BJ (cell line): ENCODE measurements around the gene TPD52L1. TPM values are rescaled to one million over a fixed set of nuclear protein-coding genes. Genes with fewer than 3 reads are reported as not detected.

Experiments
- CTCF ChIA-PET: fragments of 350-600 bp; formaldehyde crosslinking; extraction: SDS; loops from one replicate; lab custom pipeline; 2021; ENCODE audit warnings: antibody characterized with exemption, inconsistent platforms; lab: Yijun Ruan, JAX
- POLR2A ChIA-PET: fragments of 300-600 bp; sonication (Branson Sonifier 250); formaldehyde crosslinking; extraction: SDS; loops from one replicate; lab custom pipeline; 2021; ENCODE audit warnings: antibody characterized with exemption; lab: Charles Lee
- DNase-seq: peaks from one replicate; pipeline ENCODE4 v3.0.0-alpha.2; 2011; ENCODE audit warnings: low read depth
- H3K27me3 ChIP-seq: 2 replicates; pipeline ENCODE4 v1.6.0; 2011; ENCODE audit warnings: low read length; ENCODE audit not compliant: control insufficient read depth, insufficient read depth
- H3K36me3 ChIP-seq: 2 replicates; pipeline ENCODE4 v1.5.1; 2011; ENCODE audit warnings: low read length; ENCODE audit not compliant: control insufficient read depth, insufficient read depth
- H3K4me3 ChIP-seq: 2 replicates; pipeline ENCODE4 v1.5.1; 2011; ENCODE audit warnings: low read depth, mild to moderate bottlenecking, control low read depth, low read length
- polyA plus RNA-seq: library from polyadenylated mRNA; depleted of rRNA; stranded (reverse); fragments of >200 nt; gene quantifications from 2 replicates; pipeline ENCODE4 v1.2.3, GENCODE V29; 2011
- TF ChIP-seq, protein P1 (sequence below): IDR thresholded peaks from 2 replicates; pipeline ENCODE4 v1.5.1; 2011; ENCODE audit warnings: low read depth, mild to moderate bottlenecking, control low read depth, inconsistent platforms, low read length, moderate library complexity; ENCODE audit not compliant: insufficient read depth

TPD52L1 gene
- polyA plus RNA-seq, 1 experiment = 163 TPM

DNA sequence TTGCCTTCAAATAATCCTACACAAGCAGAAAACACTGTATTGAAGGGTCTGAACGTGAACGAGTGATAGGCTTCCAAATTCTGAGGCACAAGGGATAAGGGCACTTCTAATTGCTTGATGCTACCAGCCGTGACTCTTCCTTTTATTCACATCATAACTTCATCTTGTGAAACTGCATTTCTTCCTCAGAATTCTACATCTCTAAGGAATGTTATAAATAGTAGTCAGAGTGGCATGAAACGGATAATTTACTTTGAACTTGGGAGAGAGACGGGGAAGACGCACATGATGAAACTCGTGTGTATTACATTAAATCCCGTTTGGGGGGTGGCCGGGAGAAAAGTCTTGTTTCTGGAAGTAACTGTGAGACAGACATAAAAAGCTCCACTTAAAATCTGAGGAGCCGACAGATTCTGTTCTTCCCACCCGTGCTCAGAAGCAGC lies 147.4 kb downstream of the TPD52L1 start:
- Histone ChIP-seq H3K4me3 (peak overlapping the region; percentile 73), H3K27me3 (0 out of 2 replicates have a peak, but pooled peaks cover 4% of the 10 kb centered on the region), H3K36me3 (peaks cover 4% of the 10 kb centered on the region)
- POLR2A ChIA-PET = interaction anchor here (0.6 kb wide), 1 partner anchor 333 kb away, joined by 4 read pairs; no protein-coding TSS in a partner anchor
- TF ChIP-seq, protein P1, sequence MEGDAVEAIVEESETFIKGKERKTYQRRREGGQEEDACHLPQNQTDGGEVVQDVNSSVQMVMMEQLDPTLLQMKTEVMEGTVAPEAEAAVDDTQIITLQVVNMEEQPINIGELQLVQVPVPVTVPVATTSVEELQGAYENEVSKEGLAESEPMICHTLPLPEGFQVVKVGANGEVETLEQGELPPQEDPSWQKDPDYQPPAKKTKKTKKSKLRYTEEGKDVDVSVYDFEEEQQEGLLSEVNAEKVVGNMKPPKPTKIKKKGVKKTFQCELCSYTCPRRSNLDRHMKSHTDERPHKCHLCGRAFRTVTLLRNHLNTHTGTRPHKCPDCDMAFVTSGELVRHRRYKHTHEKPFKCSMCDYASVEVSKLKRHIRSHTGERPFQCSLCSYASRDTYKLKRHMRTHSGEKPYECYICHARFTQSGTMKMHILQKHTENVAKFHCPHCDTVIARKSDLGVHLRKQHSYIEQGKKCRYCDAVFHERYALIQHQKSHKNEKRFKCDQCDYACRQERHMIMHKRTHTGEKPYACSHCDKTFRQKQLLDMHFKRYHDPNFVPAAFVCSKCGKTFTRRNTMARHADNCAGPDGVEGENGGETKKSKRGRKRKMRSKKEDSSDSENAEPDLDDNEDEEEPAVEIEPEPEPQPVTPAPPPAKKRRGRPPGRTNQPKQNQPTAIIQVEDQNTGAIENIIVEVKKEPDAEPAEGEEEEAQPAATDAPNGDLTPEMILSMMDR = no peak
- CTCF ChIA-PET = interaction anchor here (0.6 to 1.4 kb wide), 6 partner anchors 9 to 187 kb away, joined by 3 to 7 read pairs (median 4); partner anchors contain the start of gene TPD52L1
- no peak for DNase-seq

DNA sequence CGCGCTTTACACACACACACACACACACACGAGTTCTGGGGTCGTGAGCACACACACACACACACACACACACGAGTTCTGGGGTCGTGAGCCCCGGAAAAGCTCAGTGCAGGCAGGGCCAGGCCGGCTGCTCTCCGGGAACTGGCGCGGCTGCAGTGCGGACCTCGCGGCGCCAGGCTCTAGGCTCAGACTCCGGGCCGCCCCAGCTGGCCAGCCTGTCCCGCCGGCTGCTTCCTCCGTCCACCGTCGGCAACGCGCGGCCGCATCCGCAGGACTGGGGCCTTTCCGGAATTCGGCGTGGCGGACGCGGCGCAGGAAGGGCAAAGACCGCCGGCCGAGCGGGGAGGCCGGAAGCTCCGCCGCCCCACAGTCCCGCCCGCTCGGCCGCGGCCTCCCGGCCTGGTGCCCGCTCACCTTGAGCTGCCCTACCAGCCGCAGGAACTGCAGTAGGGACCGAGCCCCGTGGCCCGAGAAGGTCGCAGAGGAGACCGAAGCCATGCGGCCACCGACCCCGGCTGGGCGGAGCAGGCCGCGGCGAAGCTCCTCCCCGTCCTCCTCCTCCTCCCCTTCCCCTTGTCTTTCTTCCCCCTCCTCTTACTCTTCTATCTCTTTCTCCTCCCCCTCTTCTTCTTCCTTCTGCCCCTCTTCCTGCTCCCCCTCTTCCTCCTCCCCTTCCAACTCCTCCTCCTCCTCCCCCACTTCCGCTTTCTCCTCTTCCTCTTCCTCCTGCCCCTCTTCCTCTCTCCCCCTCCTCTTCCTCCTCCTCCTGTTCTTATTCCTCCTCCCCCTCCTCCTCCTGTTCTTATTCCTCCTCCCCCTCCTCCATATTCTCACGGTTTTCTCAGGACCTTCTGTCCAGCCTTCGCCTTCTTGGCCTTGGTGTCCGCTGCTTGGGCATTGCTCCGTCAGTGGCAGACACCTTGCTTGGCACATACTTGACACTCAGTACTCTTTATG lies 148.1 kb downstream of the TPD52L1 start, which contains the start of gene HDDC2:
Gene HDDC2, minus strand, starts transcription at position 533 of the 957 bp plus-strand sequence. Its CDS starts 35 bp downstream, at position 498.
- Histone ChIP-seq H3K36me3 (peaks cover 3% of the 10 kb centered on the region), H3K4me3 (peak within 1 kb of the TSS; percentile 73), H3K27me3 (0 out of 2 replicates have a peak, but pooled peaks cover 4% of the 10 kb centered on the region)
- ChIA-PET POLR2A (interaction anchor here (0.6 kb wide), 2 partner anchors 334 to 571 kb away, joined by 4 to 5 read pairs; no protein-coding TSS in a partner anchor), CTCF (interaction anchor here (0.6 to 1.4 kb wide), 9 partner anchors 9 to 578 kb away, joined by 3 to 7 read pairs (median 4); partner anchors contain the start of gene TPD52L1)
- TF ChIP-seq, protein P1 = no peak
- no peak for DNase-seq

DNA sequence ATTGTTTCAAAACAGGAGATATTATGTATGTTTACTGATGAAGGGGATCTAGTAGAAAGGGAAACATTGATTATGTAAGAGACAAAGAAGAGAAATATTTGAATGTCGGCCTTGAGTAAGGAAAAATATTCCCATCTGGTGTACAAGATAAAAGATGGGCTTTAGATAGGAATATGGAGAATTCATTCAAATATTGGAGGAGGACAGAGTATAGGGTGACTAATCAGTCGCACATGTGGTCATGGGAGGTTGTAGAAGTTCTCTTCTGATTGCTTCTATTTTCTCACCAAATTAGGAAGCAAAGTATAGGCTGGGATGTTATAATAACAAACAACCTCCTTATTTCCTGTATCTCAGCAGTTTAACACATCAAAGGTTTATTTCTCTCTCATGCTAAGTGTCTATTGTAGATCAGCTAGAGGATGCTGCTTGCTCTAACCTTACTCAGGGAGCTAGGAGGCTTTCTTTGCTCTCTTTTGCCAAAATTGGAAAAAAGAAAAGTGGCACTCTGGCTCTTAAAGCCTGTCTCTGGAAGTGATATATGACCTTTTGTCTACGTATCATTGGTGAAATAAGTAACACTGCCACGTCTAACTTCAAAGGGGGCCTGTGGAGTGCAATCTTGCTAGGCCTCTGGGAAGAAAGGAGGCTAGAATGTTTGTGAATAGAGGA lies 149.4 kb downstream of the TPD52L1 start:
- peaks cover 2% of the 10 kb centered on the region for H3K36me3 ChIP-seq
- ChIA-PET POLR2A (interaction anchor here (0.6 kb wide), 1 partner anchor 50 kb away, joined by 3 read pairs; no protein-coding TSS in a partner anchor), CTCF (interaction anchor here (1.4 kb wide), 1 partner anchor 38 kb away, joined by 5 read pairs; no protein-coding TSS in a partner anchor)
- H3K4me3 ChIP-seq = no peak overlapping the region
- no peak for DNase-seq
- 0 out of 2 replicates have a peak, but pooled peaks cover 4% of the 10 kb centered on the region for H3K27me3 ChIP-seq
- TF ChIP-seq, protein P1 = no peak

DNA sequence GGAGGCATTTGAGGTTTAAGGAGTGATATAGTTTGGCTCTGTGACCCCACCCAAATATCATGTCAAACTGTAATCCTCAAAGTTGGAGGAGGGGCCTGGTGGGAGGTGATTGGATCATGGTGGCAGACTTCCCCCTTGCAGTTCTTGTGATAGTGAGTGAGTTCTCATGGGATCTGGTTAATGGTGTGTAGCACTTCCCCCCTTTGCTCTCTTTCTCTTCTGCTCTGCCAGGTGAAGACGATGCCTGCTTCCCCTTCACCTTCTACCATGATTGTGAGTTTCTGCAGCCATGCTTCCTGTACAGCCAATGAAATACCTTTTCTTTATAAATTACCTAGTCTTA lies 149.9 kb downstream of the TPD52L1 start:
- CTCF ChIA-PET = no interaction called here

More for the DNA sequence above, 149.9 kb downstream of the TPD52L1 start:
- H3K27me3 ChIP-seq = 0 out of 2 replicates have a peak, but pooled peaks cover 4% of the 10 kb centered on the region
- TF ChIP-seq, protein P1 = no peak
- POLR2A ChIA-PET = no interaction called here
- no peak overlapping the region for H3K4me3 ChIP-seq
- H3K36me3 ChIP-seq = peaks cover 2% of the 10 kb centered on the region
- no peak for DNase-seq
